NCI-H2029 treated with DMSO at 0.1 percent for 48 hours (cell line): ENCODE measurements around the gene ZNF808.
"Not testable (repeated sequence)": the region's sequence is repeated elsewhere in the genome, so short reads cannot be mapped to it uniquely, and the experiment has no call there.

Source experiments
- DNase-seq: peaks from one replicate; lab custom pipeline; 2025; lab: John Stamatoyannopoulos, UW

Gene ZNF808

DNA sequence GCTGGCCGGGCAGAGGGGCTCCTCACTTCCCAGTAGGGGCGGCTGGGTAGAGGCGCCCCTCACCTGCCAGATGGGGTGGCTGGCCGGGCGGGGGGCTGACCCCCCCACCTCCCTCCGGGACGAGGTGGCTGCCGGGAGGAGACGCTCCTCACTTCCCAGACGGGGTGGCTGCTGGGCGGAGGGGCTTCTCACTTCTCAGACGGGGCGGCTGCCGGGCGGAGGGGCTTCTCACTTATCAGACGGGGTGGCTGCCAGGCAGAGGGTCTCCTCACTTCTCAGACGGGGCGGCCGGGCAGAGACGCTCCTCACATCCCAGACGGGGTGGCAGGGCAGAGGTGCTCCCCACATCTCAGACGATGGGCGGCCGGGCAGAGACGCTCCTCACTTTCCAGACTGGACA, 66.0 kb downstream of the ZNF808 start:
- DNase-seq = not testable (repeated sequence)

DNA sequence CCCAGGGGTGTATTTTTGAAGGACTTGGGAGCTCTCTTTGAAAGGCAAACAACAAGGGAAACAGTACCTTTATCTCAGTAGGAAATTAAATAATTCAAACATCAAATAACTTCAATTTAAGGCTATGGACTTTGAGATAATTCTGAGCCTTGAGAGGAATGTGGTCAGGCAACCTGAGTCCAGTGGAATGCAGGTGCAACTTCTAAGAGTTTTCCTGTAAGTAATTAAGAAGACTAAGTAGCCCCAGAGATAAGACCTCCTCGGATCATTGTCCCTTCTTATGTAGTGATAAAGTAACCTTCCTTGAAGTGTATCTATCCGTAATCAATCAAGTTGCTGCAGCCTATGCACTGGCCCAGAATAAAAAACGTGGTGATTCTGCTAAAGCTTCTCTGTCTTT, 71.8 kb downstream of the ZNF808 start:
- no peak for DNase-seq

DNA sequence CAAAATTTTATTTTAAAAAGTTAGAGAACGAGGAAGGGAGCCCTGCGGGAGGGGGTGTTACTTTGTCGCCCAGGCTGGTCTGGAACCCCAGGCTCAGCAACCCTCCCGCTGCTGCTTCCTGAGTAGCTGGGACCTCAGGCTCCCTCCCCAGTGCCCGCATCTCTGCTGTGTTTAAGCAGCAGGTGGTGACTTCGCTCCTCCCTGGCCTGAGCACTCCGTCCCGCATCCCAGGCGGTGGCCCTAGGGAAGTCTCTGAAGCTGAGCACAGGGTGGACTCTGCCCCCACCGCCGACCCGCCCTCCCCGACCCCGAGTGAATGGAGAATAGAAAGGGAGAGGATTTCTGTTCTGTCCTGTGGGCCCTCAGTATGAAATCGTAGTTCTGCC, 73.2 kb downstream of the ZNF808 start:
- no peak for DNase-seq

DNA sequence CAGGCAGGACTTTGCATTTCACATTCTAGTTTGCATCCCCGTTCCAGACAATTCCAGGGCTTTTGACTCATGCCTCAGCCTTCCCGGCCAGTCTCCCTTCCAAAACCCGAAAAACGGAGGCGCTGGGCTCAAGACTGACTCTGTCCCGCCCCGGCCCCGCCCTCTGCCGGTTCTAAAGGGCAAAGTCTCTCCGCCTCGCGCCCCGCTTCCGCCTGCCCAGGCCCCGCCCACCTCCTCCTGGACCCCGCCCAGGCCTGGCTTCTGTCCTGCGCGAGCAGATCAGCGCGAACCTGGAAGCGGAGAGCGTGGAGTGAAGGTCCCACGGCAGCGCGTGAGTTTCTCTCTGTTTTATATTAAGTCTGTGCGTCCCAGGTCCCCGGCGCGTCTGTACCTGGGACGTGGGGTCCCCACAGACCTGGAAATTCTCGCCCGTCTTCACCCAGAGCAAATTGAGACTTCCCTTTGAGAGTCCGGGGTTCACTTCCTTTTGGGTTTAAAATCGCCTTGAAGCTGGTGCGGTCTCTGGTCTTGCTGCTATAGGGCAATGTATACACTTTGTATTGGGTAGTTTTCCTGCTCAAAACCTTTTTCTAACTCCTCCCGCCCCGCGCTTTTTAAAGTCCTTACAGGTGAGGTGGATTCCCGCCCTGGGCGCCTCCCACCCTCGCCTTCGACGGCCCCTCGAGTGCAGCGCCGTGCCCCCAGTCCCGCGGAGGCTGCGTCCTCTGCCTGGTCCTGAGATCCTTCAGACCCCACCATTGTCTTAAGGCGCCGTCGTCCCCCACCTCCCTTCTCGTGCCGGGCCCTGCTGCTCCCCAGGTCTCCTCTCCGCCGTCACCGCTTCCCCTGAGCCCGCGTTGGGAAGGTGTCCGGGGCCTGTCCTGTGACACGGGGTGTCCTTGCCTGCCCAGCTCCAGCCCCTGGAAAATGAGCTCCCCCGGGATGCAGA, 73.8 kb downstream of the ZNF808 start:
- DNase-seq = peak; percentile 44

DNA sequence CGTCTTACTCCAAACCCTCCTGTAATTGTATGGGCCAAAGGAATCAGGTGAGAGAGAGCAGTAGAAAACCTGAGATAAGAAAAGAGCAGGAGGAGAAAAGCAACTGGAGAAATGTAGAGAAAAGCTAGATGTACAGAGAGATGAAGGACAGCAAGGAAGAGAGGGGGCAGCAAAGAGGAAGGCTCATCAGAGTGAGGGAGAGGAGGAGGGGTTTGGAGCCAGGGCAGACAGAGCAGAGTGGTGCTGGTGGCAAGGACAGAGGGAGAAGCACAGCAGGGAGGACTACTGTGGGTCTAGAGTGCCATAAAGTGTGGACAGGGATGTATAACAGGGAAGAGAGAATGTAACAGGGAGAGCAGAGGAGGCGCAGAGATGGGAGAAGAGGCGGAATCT, 74.5 kb downstream of the ZNF808 start:
- not testable (repeated sequence) for DNase-seq

DNA sequence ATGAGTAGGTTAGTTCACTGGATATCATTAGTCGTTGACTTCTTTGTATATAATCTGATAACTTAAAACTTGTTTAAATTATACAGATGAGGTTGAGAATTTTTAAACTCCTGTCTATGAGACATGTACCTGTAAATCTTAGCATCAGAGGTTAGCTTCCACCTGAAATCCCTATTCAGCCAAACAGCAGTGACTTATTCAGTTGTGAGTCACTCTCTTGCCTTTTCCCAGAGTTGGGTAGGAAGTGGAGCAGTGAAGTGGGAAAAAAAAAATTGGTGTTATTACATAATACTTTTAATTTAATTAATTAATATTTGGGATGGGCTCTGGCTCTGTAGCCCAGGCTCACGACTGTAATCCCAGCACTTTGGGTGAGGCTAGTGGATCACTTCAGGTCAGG, 75.5 kb downstream of the ZNF808 start:
- DNase-seq = no peak

DNA sequence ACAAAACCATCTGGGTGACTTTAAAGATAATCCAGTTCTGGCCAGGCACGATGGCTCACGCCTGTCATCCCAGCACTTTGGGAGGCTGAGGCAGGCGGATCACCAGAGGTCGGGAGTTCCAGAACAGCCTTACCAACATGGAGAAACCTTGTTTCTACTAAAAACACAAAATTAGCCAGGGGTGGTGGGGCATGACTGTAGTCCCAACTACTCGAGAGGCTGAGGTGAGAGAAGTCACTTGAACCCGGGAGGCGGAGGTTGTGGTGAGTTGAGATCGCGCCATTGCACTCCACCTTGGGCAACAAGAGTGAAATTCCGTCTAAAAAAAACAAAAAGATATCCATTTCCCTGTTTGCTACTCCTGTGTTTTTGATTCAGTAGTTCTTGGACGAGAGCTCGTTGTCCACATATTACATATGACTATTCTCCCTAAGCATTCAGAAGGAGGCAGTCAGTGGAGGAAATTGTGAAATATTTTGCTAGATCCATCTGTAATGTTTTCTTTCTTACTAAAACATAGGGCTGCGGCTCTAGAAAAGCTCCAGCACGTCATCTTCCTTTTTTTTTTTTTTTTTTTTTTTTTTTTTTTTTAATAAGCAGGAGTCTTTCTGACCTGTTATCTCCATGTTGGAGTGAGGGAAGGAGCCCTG, 76.2 kb downstream of the ZNF808 start:
- DNase-seq = no peak
